NCI-H2196 treated with DMSO at 0.1 percent for 48 hours (cell line): ENCODE results near the gene C11orf97.
"Not testable (repeated sequence)": the region's sequence is repeated elsewhere in the genome, so short reads cannot be mapped to it uniquely, and the experiment has no call there.

Experiments used
- DNase-seq: peaks from one replicate; lab custom pipeline; 2025; ENCODE audit not compliant: unreplicated experiment; lab: John Stamatoyannopoulos, UW

C11orf97 gene, protein sequence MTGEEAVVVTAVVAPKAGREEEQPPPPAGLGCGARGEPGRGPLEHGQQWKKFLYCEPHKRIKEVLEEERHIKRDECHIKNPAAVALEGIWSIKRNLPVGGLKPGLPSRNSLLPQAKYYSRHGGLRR

DNA sequence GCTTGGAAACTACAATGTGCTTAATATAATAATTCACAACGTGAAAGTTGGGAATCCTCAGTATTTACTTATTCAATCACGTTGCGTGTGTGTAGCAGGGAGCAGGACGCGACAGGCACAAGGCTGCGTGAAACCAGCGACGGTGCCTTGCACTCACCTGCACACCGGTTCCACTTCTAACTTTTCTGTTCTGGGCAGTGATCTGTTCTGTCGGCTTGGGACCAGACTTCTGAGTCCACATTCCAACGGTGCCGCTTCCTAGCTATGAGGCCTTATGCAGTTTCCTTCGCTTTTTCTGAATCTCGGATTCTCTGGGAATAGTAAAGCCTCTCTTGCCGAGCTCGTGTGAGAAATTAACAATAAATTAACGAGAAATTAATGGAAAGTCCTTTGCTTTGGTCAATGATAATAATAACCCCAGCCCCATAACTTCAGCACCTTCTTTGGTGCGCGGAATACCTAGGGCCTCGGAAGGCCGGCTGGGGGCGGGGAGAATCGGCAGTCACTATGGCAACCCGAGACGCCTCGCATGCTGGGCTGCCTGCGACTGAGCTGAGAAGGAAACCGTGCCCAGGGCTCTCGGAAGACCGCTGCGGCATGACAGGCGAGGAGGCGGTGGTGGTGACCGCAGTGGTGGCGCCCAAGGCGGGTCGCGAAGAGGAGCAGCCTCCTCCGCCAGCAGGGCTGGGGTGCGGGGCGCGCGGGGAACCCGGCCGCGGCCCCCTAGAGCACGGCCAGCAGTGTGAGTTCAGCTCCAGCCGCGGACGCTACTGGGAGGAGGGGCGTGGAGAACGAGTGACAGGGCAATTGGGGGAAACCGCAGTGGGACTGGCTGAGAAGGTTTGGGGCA lies at the start of gene C11orf97:
Gene C11orf97, plus strand, starts transcription at position 530 of the 850 bp plus-strand sequence. Its CDS starts 68 bp downstream, at position 598.
- no peak for DNase-seq

- no peak for DNase-seq
Observed at GRCh38 chr11:94469416-94469815, 42.8 kb upstream of the C11orf97 start.

- no peak for DNase-seq
Observed at GRCh38 chr11:94472916-94473799, 39.1 kb upstream of the C11orf97 start.

GRCh38 chr11:94477624-94478023 lies 34.6 kb upstream of the C11orf97 start:
- no peak for DNase-seq

DNA sequence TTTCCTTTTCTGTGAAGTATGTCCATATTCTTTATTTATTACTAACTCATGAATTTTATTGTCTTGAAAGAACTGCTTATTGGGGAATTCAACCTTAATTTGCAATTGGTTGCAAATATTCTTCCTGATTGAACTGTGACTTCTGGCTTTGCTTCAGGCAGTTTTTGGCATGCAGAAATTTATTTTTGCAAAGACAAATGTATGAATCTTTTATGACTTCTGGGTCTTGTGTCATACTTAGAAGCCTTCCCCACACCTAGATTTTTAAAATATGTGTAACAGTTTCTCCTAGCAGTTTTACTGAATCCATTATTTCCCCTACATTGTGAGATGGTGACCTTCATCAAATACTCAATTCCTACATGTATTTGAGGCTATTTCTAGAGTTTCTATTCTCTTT lies 30.9 kb upstream of the C11orf97 start:
- no peak for DNase-seq

GRCh38 chr11:94486068-94486467 lies 26.2 kb upstream of the C11orf97 start:
- DNase-seq: no peak

GRCh38 chr11:94493281-94494125 lies 18.8 kb upstream of the C11orf97 start, which contains the start of the genes ANKRD49 and MRE11:
Gene ANKRD49, plus strand, starts transcription at chr11:94493984. Its CDS starts 2,710 bp downstream, at chr11:94496694.
Gene MRE11, minus strand, starts transcription at chr11:94493844. Its CDS starts 1,043 bp downstream, at chr11:94492801.
- peak; percentile 91 for DNase-seq

GRCh38 chr11:94494126-94494680 lies 18.1 kb upstream of the C11orf97 start:
- no peak for DNase-seq

- DNase-seq: no peak
Observed at GRCh38 chr11:94500181-94500580, 12.1 kb upstream of the C11orf97 start.

GRCh38 chr11:94501522-94501921 lies 10.7 kb upstream of the C11orf97 start:
- DNase-seq: no peak

- no peak for DNase-seq
Observed at GRCh38 chr11:94504689-94505293, 7.5 kb upstream of the C11orf97 start.

DNA sequence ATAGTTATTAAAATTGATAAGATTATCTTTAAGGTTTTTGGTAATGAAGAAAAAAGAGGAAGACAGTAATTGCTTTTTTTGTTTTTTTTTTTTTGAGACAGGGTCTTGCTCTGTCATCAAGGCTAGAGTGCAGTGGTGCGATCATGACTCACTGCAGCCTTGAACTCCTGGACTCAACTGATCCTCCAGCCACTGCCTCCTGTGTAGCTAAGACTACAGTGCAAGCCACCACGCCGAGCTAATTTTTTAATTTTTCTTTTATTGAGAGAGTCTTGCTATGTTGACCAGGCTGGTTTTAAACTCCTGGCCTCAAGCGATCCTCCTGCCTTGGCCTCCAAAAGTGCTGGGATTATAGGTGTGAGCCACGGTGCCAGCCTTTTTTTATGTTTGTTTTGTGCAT lies 5.7 kb upstream of the C11orf97 start:
- not testable (repeated sequence) for DNase-seq

DNA sequence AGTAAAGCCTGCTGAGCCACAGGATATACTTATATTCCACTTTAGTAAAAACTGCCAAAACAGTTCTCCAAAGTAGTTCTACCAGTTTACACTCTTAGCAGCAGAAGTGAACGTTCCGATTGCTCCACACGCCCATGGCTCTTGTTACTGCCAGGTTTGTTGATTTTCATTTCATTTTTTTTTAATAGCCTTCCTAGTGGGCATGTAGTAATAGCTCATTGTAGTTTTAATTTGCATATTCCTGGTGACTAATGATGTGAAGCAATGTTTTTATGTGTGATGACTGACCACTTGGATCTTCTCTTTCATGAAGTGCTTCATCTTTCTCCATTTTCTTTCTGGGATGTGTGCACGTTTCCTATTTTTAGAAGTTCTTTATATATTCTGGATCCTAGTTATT lies 4.8 kb upstream of the C11orf97 start:
- no peak for DNase-seq

- peak; percentile 36 for DNase-seq
Observed at GRCh38 chr11:94513091-94513490, 830 bp downstream of the C11orf97 start.

GRCh38 chr11:94515398-94515797 lies 3.1 kb downstream of the C11orf97 start:
- DNase-seq: no peak

DNA sequence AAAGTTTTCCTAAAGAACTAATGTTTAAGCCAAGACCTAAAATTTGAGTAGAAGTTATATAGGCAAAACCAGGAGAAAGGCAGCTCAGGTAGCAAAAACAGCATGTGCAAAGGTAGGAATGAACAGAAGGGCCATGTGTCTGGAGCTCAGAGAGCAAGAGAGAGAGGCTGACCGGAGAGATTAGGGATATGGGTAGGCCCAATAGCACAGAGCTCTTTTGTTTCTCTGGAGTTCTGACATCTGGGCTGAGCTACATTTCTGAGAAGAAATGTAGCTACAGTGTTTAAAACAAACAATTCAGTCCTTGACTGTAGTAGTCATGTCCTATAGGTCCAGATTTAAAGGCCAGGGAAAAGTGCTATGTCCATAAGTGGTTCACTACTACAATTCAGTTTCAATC lies 4.5 kb downstream of the C11orf97 start:
- DNase-seq: no peak

- DNase-seq: no peak
Observed at GRCh38 chr11:94518300-94518699, 6.0 kb downstream of the C11orf97 start.

DNA sequence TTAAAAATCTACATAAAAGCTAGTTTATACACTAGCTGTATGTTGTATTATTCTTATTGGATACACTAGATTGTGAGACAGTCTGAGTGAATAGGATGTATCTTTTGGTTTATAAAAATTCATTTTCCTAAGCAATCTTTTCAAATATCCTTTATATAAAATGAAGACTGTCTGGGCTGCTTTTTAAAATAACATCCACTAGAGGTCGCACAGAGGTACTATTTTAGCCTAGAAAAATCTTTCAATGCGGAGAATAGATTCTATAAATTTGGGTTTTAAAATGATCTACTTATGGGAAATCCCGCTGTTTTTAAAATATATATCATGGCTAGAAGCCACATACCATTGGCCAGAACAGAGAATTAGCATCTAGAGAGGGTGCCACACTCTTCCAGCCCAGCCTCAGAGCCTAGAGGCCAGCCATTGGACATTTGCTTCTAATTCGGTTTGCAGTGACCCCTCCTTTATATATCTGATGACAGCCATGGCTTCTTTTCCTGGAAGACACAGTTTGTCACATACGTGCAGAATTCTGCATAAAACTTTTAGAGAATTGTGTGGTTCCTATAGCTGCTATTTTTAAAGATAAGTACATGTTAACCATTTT lies 7.3 kb downstream of the C11orf97 start:
- DNase-seq: no peak

GRCh38 chr11:94521684-94522083 lies 9.4 kb downstream of the C11orf97 start:
- DNase-seq: no peak
